Effector memory CD8-positive, alpha-beta T cell (primary cell): ENCODE results near the gene CDH2.

Source experiments
- ATAC-seq: fragments of 150-1000 bp; cut with Tn5 transposase; replicated peaks from 2 replicates; pipeline ENCODE4 v1.10.0; 2021; ENCODE audit warnings: mild to moderate bottlenecking, moderate library complexity
- DNase-seq, 3 experiments: peaks; one replicate each; pipeline ENCODE4 v3.0.0; 2021
- H3K27ac Mint-ChIP-seq, 2 donors: one replicate each; pipeline ENCODE4 v1.8.0; 2022; ENCODE audit warnings: mild to moderate bottlenecking in 2 of 2, mixed read lengths in 2 of 2, moderate library complexity in 2 of 2
- H3K27me3 Mint-ChIP-seq, 2 donors: one replicate each; pipeline ENCODE4 v1.8.0; 2022; ENCODE audit warnings: mixed read lengths in 2 of 2
- H3K36me3 Mint-ChIP-seq: one replicate; pipeline ENCODE4 v1.8.0; 2022; ENCODE audit warnings: mild to moderate bottlenecking, moderate library complexity, mixed read lengths; ENCODE audit not compliant: insufficient read depth
- H3K4me1 Mint-ChIP-seq, 2 donors: one replicate each; pipeline ENCODE4 v1.8.0; 2022; ENCODE audit warnings: low read depth in 2 of 2, mixed read lengths in 2 of 2
- H3K4me3 Mint-ChIP-seq, 2 donors: one replicate each; pipeline ENCODE4 v1.8.0; 2022; ENCODE audit warnings: mild to moderate bottlenecking in 2 of 2, mixed read lengths in 2 of 2, moderate library complexity in 2 of 2
- H3K9me3 Mint-ChIP-seq, 2 donors: one replicate each; pipeline ENCODE4 v1.8.0; 2022; ENCODE audit warnings: mixed read lengths in 2 of 2

Gene CDH2

GRCh38 chr18:28128659-28128980 is 48.3 kb downstream of the CDH2 start:
- Mint-ChIP-seq H3K9me3 (no peaks in the 10 kb centered on the region), H3K27me3 (no peaks in the 10 kb centered on the region), H3K4me1 (no peaks in the 10 kb centered on the region), H3K36me3 (no peaks in the 10 kb centered on the region), H3K4me3 (no peak overlapping the region), H3K27ac (no peak overlapping the region)
- DNase-seq (no peak), ATAC-seq (no peak)

- Mint-ChIP-seq H3K4me1 (no peaks in the 10 kb centered on the region), H3K9me3 (no peaks in the 10 kb centered on the region), H3K36me3 (no peaks in the 10 kb centered on the region), H3K27me3 (no peaks in the 10 kb centered on the region), H3K27ac (no peak overlapping the region), H3K4me3 (no peak overlapping the region)
- ATAC-seq (no peak), DNase-seq (no peak)
Measured at GRCh38 chr18:28127763-28128658, 48.9 kb downstream of the CDH2 start.

GRCh38 chr18:28127228-28127627 is 49.7 kb downstream of the CDH2 start:
- no peaks in the 10 kb centered on the region for H3K9me3 Mint-ChIP-seq
- no peak for DNase-seq
- no peak for ATAC-seq
- no peaks in the 10 kb centered on the region for H3K36me3 Mint-ChIP-seq
- no peak overlapping the region for H3K27ac Mint-ChIP-seq
- no peak overlapping the region for H3K4me3 Mint-ChIP-seq
- no peaks in the 10 kb centered on the region for H3K4me1 Mint-ChIP-seq
- no peaks in the 10 kb centered on the region for H3K27me3 Mint-ChIP-seq

- Mint-ChIP-seq H3K4me1 (no peaks in the 10 kb centered on the region), H3K4me3 (no peak overlapping the region)
Measured at GRCh38 chr18:28126768-28127167, 50.2 kb downstream of the CDH2 start.

GRCh38 chr18:28125051-28125450 is 51.9 kb downstream of the CDH2 start:
- no peak for DNase-seq
- Mint-ChIP-seq H3K9me3 (peaks cover 0 to 4% of the 10 kb centered on the region in 2 donors), H3K27me3 (no peaks in the 10 kb centered on the region), H3K4me3 (no peak overlapping the region), H3K27ac (no peak overlapping the region), H3K36me3 (no peaks in the 10 kb centered on the region), H3K4me1 (no peaks in the 10 kb centered on the region)
- no peak for ATAC-seq

More at GRCh38 chr18:28126768-28127167, 50.2 kb downstream of the CDH2 start:
- Mint-ChIP-seq H3K36me3 (no peaks in the 10 kb centered on the region), H3K27ac (no peak overlapping the region), H3K27me3 (no peaks in the 10 kb centered on the region), H3K9me3 (no peaks in the 10 kb centered on the region)
- DNase-seq, result no peak
- ATAC-seq, result no peak

GRCh38 chr18:28124131-28125029 is 52.5 kb downstream of the CDH2 start:
- no peaks in the 10 kb centered on the region for H3K4me1 Mint-ChIP-seq
- H3K27me3 Mint-ChIP-seq, result no peaks in the 10 kb centered on the region
- no peaks in the 10 kb centered on the region for H3K36me3 Mint-ChIP-seq
- ATAC-seq, result no peak
- peaks cover 0 to 4% of the 10 kb centered on the region in 2 donors for H3K9me3 Mint-ChIP-seq
- H3K27ac Mint-ChIP-seq, result no peak overlapping the region
- H3K4me3 Mint-ChIP-seq, result no peak overlapping the region
- DNase-seq, result no peak

- Mint-ChIP-seq H3K4me1 (no peaks in the 10 kb centered on the region), H3K27me3 (no peaks in the 10 kb centered on the region), H3K27ac (no peak overlapping the region), H3K36me3 (no peaks in the 10 kb centered on the region), H3K9me3 (peaks cover 0 to 4% of the 10 kb centered on the region in 2 donors), H3K4me3 (no peak overlapping the region)
- DNase-seq (no peak), ATAC-seq (no peak)
Measured at GRCh38 chr18:28123401-28124030, 53.4 kb downstream of the CDH2 start.

GRCh38 chr18:28120828-28121515 is 56.0 kb downstream of the CDH2 start:
- Mint-ChIP-seq H3K27me3 (no peaks in the 10 kb centered on the region), H3K36me3 (no peaks in the 10 kb centered on the region), H3K4me3 (no peak overlapping the region), H3K4me1 (no peaks in the 10 kb centered on the region), H3K27ac (no peak overlapping the region), H3K9me3 (peaks cover 0 to 4% of the 10 kb centered on the region in 2 donors)
- ATAC-seq (no peak), DNase-seq (no peak)

GRCh38 chr18:28116461-28116860 is 60.5 kb downstream of the CDH2 start:
- ATAC-seq (no peak), DNase-seq (no peak)
- no peaks in the 10 kb centered on the region for H3K4me1 Mint-ChIP-seq
- peaks cover 3 to 9% of the 10 kb centered on the region in 2 donors for H3K9me3 Mint-ChIP-seq
- H3K36me3 Mint-ChIP-seq, result no peaks in the 10 kb centered on the region
- no peaks in the 10 kb centered on the region for H3K27me3 Mint-ChIP-seq
- no peak overlapping the region for H3K27ac Mint-ChIP-seq
- no peak overlapping the region for H3K4me3 Mint-ChIP-seq

GRCh38 chr18:28115149-28115550 is 61.8 kb downstream of the CDH2 start:
- Mint-ChIP-seq H3K36me3 (no peaks in the 10 kb centered on the region), H3K27ac (no peak overlapping the region), H3K4me1 (no peaks in the 10 kb centered on the region), H3K9me3 (peaks cover 0 to 9% of the 10 kb centered on the region in 2 donors), H3K27me3 (no peaks in the 10 kb centered on the region), H3K4me3 (no peak overlapping the region)
- DNase-seq (no peak), ATAC-seq (no peak)

GRCh38 chr18:28114472-28114871 is 62.5 kb downstream of the CDH2 start:
- Mint-ChIP-seq H3K4me1 (no peaks in the 10 kb centered on the region), H3K27me3 (no peaks in the 10 kb centered on the region), H3K9me3 (peaks cover 0 to 9% of the 10 kb centered on the region in 2 donors), H3K4me3 (no peak overlapping the region), H3K27ac (no peak overlapping the region), H3K36me3 (no peaks in the 10 kb centered on the region)
- ATAC-seq (no peak), DNase-seq (no peak)

GRCh38 chr18:28113271-28114029 is 63.5 kb downstream of the CDH2 start:
- H3K9me3 Mint-ChIP-seq, result peaks cover 0 to 9% of the 10 kb centered on the region in 2 donors
- H3K27ac Mint-ChIP-seq, result no peak overlapping the region
- no peak for DNase-seq
- H3K4me1 Mint-ChIP-seq, result no peaks in the 10 kb centered on the region
- no peaks in the 10 kb centered on the region for H3K36me3 Mint-ChIP-seq
- no peak overlapping the region for H3K4me3 Mint-ChIP-seq
- ATAC-seq, result no peak
- no peaks in the 10 kb centered on the region for H3K27me3 Mint-ChIP-seq
